GM12878 (cell line): ENCODE measurements around the gene NOS2.
A peak's percentile ranks its signal among the peaks of the same experiment; 100 is the strongest.

Experiments used
- CBX3 ChIP-seq: fragments of 200-600 bp; sonication (generic); IDR thresholded peaks from 2 replicates; pipeline ENCODE4 v1.6.1; 2016; ENCODE audit warnings: low read depth, borderline replicate concordance
- CREB1 ChIP-seq: IDR thresholded peaks from 2 replicates; pipeline ENCODE4 v1.6.1; 2012; ENCODE audit warnings: low read depth, mild to moderate bottlenecking, inconsistent platforms
- HDGF ChIP-seq: fragments of 450-650 bp; IDR thresholded peaks from 2 replicates; pipeline ENCODE4 v1.6.1; 2016; ENCODE audit warnings: antibody characterized with exemption
- POLR2A ChIP-seq: IDR thresholded peaks from 2 replicates; pipeline ENCODE4 v1.6.1; 2011; ENCODE audit warnings: low read depth, mild to moderate bottlenecking, low read length
- ZNF207 ChIP-seq: fragments of 450-650 bp; IDR thresholded peaks from 2 replicates; pipeline ENCODE4 v1.6.1; 2014; ENCODE audit warnings: antibody characterized with exemption, mild to moderate bottlenecking, borderline replicate concordance
- TF ChIP-seq, protein P1 (sequence below): fragments of 450-650 bp; formaldehyde crosslinking; IDR thresholded peaks from 2 replicates; pipeline ENCODE4 v1.5.0; 2022; ENCODE audit warnings: mild to moderate bottlenecking, missing genetic modification characterization
- TF ChIP-seq, protein P2 (sequence below), 3 experiments: IDR thresholded peaks in 2 of 3; conservative IDR thresholded peaks in 1 of 3; 2 replicates each; pipeline ENCODE4 v1.5.1; 2011; ENCODE audit warnings: low read depth in 3 of 3, low read length in 3 of 3, mild to moderate bottlenecking in 3 of 3, control low read depth in 2 of 3, moderate library complexity in 2 of 3, inconsistent platforms in 1 of 3, mixed read lengths in 1 of 3; ENCODE audit not compliant: control insufficient read depth in 2 of 3, insufficient read depth in 1 of 3; ENCODE audit errors: extremely low read depth in 1 of 3

DNA sequence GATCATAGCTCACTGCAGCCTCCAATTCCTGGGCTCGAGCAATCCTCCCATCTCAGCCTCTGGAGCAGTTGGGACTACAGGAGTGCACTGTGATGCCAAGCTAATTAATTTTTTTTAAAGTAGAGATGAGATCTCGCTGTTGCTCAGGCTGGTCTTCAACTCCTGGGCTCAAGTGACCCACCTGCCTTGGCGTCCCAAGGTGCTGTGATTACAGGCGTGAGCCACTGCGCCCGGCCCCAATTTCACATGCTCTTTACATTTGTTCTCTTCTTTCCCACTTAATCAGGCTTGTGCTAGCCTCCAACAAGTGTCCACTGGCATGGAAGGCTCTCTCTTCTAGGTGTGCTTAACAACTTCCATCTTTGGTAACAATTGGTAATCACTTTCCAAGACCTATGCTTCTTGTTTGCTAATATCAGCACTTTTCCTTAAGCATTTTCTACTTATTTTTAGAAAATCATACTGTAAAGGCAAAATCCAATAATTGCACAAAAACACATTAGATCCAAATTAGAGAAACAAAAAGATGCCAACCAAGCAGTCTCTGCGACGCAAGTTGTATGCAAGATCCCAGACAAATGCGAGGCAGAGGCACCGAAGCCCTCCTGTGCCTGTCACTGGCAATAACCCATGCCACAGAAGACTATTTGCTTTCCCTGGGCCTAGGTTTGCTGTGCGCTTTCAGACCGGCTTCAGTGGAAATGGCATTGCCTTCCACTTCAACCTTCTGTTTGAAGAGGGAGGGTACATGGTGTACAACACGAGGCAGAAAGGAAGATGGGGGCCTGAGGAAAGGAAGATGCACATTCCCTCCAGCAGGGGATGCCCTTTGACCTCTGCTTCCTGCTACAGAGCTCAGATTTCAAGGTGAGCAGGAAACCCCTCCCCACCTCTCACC lies 52.6 kb downstream of the NOS2 start:
- TF ChIP-seq, protein P1, sequence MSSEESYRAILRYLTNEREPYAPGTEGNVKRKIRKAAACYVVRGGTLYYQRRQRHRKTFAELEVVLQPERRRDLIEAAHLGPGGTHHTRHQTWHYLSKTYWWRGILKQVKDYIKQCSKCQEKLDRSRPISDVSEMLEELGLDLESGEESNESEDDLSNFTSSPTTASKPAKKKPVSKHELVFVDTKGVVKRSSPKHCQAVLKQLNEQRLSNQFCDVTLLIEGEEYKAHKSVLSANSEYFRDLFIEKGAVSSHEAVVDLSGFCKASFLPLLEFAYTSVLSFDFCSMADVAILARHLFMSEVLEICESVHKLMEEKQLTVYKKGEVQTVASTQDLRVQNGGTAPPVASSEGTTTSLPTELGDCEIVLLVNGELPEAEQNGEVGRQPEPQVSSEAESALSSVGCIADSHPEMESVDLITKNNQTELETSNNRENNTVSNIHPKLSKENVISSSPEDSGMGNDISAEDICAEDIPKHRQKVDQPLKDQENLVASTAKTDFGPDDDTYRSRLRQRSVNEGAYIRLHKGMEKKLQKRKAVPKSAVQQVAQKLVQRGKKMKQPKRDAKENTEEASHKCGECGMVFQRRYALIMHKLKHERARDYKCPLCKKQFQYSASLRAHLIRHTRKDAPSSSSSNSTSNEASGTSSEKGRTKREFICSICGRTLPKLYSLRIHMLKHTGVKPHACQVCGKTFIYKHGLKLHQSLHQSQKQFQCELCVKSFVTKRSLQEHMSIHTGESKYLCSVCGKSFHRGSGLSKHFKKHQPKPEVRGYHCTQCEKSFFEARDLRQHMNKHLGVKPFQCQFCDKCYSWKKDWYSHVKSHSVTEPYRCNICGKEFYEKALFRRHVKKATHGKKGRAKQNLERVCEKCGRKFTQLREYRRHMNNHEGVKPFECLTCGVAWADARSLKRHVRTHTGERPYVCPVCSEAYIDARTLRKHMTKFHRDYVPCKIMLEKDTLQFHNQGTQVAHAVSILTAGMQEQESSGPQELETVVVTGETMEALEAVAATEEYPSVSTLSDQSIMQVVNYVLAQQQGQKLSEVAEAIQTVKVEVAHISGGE = no peak
- no peak for TF ChIP-seq ZNF207
- no peak for TF ChIP-seq CBX3
- TF ChIP-seq CREB1 = no peak
- TF ChIP-seq, protein P2, sequence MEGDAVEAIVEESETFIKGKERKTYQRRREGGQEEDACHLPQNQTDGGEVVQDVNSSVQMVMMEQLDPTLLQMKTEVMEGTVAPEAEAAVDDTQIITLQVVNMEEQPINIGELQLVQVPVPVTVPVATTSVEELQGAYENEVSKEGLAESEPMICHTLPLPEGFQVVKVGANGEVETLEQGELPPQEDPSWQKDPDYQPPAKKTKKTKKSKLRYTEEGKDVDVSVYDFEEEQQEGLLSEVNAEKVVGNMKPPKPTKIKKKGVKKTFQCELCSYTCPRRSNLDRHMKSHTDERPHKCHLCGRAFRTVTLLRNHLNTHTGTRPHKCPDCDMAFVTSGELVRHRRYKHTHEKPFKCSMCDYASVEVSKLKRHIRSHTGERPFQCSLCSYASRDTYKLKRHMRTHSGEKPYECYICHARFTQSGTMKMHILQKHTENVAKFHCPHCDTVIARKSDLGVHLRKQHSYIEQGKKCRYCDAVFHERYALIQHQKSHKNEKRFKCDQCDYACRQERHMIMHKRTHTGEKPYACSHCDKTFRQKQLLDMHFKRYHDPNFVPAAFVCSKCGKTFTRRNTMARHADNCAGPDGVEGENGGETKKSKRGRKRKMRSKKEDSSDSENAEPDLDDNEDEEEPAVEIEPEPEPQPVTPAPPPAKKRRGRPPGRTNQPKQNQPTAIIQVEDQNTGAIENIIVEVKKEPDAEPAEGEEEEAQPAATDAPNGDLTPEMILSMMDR (IDR thresholded peaks at IDR 0.05 in 2 of 3, conservative IDR thresholded peaks at IDR 0.05 in 1 of 3; ENCODE audit: control insufficient read depth in 2 of 3, extremely low read depth in 1 of 3, insufficient read depth in 1 of 3, low read depth in 3 of 3, low read length in 3 of 3) = peak in 2 of 3 experiments; percentile 12 to 28; a peak in 1 of 6 replicates
- no peak for TF ChIP-seq POLR2A
- TF ChIP-seq HDGF = no peak
